Muscle layer of duodenum (tissue), 2 donors: ENCODE data around the gene MAGI1.
"Not testable (repeated sequence)": the region's sequence is repeated elsewhere in the genome, so short reads cannot be mapped to it uniquely, and the experiment has no call there.

Source experiments
- H3K27ac ChIP-seq: one replicate; pipeline ENCODE4 v1.7.0; 2013; ENCODE audit warnings: mild to moderate bottlenecking, low read length
- H3K27me3 ChIP-seq: one replicate; pipeline ENCODE4 v1.7.0; 2013; ENCODE audit warnings: low read depth, mild to moderate bottlenecking, control low read depth, low read length
- H3K36me3 ChIP-seq, 2 donors: one replicate each; pipeline ENCODE4 v1.7.0; 2013; ENCODE audit warnings: low read length in 2 of 2, control low read depth in 1 of 2, mild to moderate bottlenecking in 1 of 2; ENCODE audit not compliant: insufficient read depth in 2 of 2, control insufficient read depth in 1 of 2
- H3K4me1 ChIP-seq, 2 donors: one replicate each; pipeline ENCODE4 v1.7.0; 2013; ENCODE audit warnings: low read length in 2 of 2, mild to moderate bottlenecking in 2 of 2, control low read depth in 1 of 2, moderate library complexity in 1 of 2; ENCODE audit not compliant: insufficient read depth in 2 of 2, control insufficient read depth in 1 of 2
- H3K4me3 ChIP-seq, 2 donors: one replicate each; pipeline ENCODE4 v1.7.0; 2013; ENCODE audit warnings: low read length in 2 of 2, low read depth in 1 of 2, mild to moderate bottlenecking in 1 of 2
- H3K9me3 ChIP-seq, 2 donors: one replicate each; pipeline ENCODE4 v1.7.0; 2013; ENCODE audit warnings: low read length in 2 of 2, control low read depth in 1 of 2, mild to moderate bottlenecking in 1 of 2; ENCODE audit not compliant: control insufficient read depth in 1 of 2
- donor health status: healthy.

The MAGI1 gene

DNA sequence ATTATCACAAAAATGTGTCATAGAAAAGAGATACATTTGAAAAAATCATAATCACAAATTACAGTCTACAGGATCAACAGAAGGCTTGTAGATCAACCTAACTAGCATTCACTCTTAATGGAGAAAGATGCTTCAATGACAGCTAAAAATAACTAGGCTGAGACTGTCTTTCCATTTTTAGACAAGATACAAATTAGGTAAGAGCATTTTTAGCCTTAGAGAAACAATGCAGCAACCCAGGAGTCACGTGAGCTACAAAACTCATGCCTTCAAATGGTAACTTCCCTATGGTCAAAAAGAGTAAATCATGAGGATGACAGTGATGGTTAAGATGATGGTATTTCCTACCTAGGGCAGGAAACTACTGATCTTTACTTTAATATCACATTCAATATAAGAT is 415.4 kb downstream of the MAGI1 start:
- Histone ChIP-seq H3K27me3 (no peaks in the 10 kb centered on the region), H3K4me1 (no peaks in the 10 kb centered on the region), H3K9me3 (no peaks in the 10 kb centered on the region), H3K27ac (no peak overlapping the region), H3K4me3 (no peak overlapping the region), H3K36me3 (no peaks in the 10 kb centered on the region)

DNA sequence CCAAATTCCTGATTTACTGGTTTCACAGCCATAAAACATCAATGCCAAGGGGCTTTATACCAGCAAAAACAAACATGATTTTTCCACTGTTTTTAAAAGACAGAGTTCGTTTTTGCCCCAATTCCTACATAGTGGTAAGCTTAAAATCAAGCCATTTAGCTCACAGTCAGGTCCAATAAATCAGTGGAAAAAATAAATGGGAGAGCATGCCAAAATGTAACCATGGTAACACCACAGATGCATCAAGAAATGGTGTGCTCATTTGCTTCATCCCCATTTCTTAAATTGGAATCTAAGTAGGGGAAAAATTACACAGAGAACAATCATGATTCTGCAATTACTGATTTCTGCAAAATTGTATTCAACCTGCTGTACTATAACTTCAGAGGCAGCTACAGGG is 418.8 kb downstream of the MAGI1 start:
- no peak overlapping the region for H3K4me3 ChIP-seq
- no peaks in the 10 kb centered on the region for H3K27me3 ChIP-seq
- H3K4me1 ChIP-seq: no peaks in the 10 kb centered on the region
- H3K9me3 ChIP-seq: no peaks in the 10 kb centered on the region
- H3K36me3 ChIP-seq: no peaks in the 10 kb centered on the region
- H3K27ac ChIP-seq: no peak overlapping the region

DNA sequence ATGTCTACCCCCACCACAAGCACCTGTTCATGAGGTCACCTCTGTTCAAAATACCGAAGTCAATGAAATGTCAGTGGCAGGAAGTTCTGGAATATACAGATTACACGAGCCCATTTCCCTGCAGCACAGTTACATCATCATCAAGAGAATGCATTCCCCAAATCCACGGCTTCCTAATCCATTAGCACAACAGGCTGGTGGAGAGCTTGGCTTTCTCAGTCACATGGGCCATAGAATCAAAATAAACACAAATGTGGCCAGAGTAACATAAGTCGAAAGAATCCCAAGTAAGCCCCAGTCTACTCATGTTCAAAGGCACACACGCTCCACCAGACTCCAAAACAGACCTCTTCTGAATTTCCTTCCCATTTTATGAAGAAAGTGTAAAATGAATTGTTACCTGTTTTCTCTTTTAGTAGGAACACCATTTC is 419.3 kb downstream of the MAGI1 start:
- Histone ChIP-seq H3K27ac (no peak overlapping the region), H3K27me3 (no peaks in the 10 kb centered on the region), H3K9me3 (no peaks in the 10 kb centered on the region), H3K4me1 (no peaks in the 10 kb centered on the region), H3K36me3 (no peaks in the 10 kb centered on the region), H3K4me3 (no peak overlapping the region)

DNA sequence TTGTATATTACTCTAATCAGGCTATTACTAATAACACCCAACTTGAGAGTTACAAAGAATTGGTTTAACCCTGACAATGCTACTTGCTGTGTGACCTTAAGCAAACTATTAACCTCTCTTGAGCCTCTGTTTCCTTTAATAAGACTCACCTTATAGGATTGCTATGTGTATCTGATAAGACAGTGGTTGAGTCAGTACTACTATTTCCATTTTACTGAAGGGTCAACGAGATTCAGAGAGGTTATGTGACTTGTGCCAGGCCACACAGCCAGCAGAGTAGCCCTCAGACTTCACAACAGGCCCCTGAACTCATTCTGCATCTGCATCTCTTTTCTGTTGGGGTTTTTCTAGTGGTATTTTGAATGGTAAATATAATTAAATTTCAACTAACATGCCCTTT is 420.1 kb downstream of the MAGI1 start:
- H3K4me3 ChIP-seq: no peak overlapping the region
- H3K9me3 ChIP-seq: no peaks in the 10 kb centered on the region
- no peak overlapping the region for H3K27ac ChIP-seq
- H3K4me1 ChIP-seq: no peaks in the 10 kb centered on the region
- H3K36me3 ChIP-seq: no peaks in the 10 kb centered on the region
- no peaks in the 10 kb centered on the region for H3K27me3 ChIP-seq

DNA sequence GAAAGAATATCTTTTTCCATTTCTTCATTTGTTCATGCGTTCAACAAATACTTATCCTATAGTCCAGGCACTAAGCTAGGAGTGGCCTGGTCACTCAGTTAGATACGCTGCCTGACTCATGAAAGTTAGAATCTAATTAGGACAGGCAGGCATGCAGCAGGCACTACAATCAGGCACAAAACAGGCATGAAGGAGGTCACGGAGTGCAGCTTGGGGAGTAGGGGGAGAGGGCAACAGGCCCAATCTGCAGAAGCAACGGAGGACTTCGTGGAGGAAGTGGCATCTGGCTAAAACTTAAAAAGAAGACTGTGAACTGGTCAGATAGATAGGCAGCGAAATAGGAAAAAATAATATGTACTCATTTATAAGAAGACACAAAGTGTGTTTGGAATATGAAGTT is 420.9 kb downstream of the MAGI1 start:
- Histone ChIP-seq H3K4me1 (no peaks in the 10 kb centered on the region), H3K9me3 (no peaks in the 10 kb centered on the region), H3K27ac (no peak overlapping the region), H3K4me3 (no peak overlapping the region), H3K27me3 (no peaks in the 10 kb centered on the region), H3K36me3 (no peaks in the 10 kb centered on the region)

DNA sequence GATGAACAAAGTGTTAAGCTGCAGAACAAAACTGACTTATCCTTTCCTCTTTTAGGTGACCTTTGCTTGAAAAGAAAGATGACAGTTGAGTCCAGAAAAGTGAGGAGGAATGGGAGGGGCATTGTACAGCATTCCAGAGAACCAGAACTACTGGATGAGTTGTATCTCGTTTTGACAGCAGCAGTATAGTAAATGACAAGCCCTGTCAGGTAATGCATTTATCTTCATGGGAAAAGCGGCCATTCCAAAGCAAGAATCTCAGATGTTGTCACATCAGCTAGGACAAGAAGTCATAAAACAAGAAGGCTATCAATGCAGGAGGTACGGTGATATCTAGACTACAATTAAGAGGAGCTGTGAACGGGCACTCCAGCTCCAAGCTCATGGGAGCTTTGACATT is 421.5 kb downstream of the MAGI1 start:
- Histone ChIP-seq H3K27ac (no peak overlapping the region), H3K36me3 (no peaks in the 10 kb centered on the region), H3K4me1 (no peaks in the 10 kb centered on the region), H3K9me3 (no peaks in the 10 kb centered on the region), H3K4me3 (no peak overlapping the region), H3K27me3 (no peaks in the 10 kb centered on the region)

DNA sequence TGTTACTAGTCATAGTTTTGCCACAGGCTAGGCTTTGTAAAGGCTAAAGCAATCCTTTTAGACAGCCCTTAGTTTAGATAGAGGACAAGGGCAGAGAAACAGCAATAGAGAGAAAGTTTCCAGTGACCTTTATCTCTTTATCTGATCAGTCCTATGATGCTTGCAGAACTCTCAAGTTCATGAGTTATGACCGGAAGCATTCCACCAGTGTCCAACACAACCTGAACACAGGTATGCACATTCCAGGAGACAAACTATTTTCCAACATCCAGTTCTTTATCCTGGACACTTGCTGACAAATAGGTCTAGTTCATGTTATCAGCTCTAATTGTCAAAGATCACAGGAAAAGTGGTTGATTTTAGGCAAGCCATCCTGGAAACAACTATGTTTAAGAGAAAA is 422.2 kb downstream of the MAGI1 start:
- H3K27me3 ChIP-seq: no peaks in the 10 kb centered on the region

DNA sequence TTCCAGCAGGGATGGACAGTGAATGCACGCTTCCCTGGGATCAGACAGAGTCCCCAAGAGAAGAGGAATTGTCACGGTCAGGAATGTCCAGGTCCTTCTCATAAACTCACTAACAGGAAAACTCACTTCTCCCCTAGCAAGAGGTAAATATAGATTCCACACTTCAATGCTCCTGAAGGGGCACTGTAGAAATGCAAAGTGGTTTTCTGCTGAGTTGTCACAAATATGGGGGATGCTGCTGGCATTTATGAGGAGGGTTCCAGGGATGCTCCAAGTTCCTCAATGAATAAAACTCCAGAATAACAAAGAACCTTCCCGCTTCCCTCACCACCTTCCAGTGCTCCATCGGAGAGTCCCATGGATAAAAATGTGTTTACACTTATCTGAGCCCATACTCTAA is 423.4 kb downstream of the MAGI1 start:
- no peak overlapping the region for H3K27ac ChIP-seq
- no peaks in the 10 kb centered on the region for H3K9me3 ChIP-seq
- H3K4me3 ChIP-seq: no peak overlapping the region
- no peaks in the 10 kb centered on the region for H3K27me3 ChIP-seq
- H3K36me3 ChIP-seq: no peaks in the 10 kb centered on the region
- no peaks in the 10 kb centered on the region for H3K4me1 ChIP-seq

More for the DNA sequence above, 422.2 kb downstream of the MAGI1 start:
- no peak overlapping the region for H3K27ac ChIP-seq
- H3K9me3 ChIP-seq: no peaks in the 10 kb centered on the region
- H3K4me3 ChIP-seq: no peak overlapping the region
- no peaks in the 10 kb centered on the region for H3K36me3 ChIP-seq
- H3K4me1 ChIP-seq: no peaks in the 10 kb centered on the region

DNA sequence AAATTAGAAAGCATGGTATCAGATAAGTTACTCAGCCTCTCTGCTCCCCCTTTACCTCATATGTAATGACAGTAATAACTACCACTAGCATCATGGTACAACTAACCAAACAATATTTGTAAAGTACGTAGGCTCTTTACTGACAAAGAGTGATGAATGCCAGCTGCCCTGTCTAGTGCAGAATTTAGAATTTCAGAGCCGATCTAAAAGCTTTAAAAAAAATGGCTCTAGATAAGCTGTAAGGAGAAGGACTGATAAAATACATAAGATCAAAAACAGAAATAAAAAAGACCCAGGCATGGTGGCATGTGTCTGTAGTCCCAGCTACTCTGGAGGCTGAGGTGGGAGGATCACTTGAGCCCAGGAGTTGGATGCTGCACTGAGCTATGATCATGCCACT is 424.1 kb downstream of the MAGI1 start:
- Histone ChIP-seq H3K4me3 (no peak overlapping the region), H3K27me3 (no peaks in the 10 kb centered on the region), H3K36me3 (no peaks in the 10 kb centered on the region), H3K9me3 (no peaks in the 10 kb centered on the region), H3K4me1 (no peaks in the 10 kb centered on the region), H3K27ac (no peak overlapping the region)

DNA sequence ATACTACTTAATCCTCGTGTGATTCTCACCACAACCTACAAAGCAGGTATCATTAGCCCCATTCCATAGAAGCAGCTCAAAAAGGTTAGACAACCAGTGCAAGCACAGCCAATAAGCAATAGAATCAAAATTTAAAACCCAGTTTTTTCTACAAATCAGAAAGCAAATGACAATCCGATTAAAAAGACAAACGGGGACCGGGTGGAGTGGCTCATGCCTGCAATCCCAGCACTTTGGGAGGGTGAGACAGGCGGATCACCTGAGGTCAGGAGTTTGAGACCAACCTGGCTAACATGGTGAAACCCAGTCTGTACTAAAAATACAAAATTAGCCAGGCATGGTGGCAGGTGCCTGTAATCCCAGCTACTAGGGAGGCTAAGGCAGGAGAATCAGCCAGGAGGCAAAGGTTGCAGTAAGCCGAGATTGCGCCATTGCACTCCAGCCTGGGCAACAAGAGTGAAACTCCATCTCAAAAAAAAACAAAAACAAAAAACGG is 430.7 kb downstream of the MAGI1 start:
- not testable (repeated sequence) for H3K27ac ChIP-seq, H3K9me3 ChIP-seq, H3K36me3 ChIP-seq, H3K4me1 ChIP-seq, H3K4me3 ChIP-seq, H3K27me3 ChIP-seq

DNA sequence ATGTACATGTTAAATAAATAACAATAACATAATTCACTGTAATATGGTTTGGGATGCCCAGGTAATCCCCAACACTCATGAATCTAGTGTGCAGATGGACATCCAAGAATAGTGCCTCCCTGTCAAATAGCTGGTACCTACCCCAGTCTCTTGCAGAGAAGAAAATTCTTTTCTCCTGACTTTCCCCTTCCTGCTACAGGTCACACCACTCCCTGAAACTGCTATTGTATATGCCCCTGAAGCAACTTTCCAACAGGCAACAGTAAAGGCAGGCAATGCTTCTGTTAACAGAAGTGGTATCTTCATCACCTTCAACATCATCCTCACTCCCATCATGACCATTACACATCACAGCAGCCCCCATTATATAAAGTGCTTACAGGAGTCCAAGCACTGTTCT is 431.6 kb downstream of the MAGI1 start:
- no peaks in the 10 kb centered on the region for H3K27me3 ChIP-seq
- no peak overlapping the region for H3K27ac ChIP-seq
- H3K36me3 ChIP-seq: no peaks in the 10 kb centered on the region
- H3K9me3 ChIP-seq: no peaks in the 10 kb centered on the region
- H3K4me3 ChIP-seq: no peak overlapping the region
- H3K4me1 ChIP-seq: no peaks in the 10 kb centered on the region

DNA sequence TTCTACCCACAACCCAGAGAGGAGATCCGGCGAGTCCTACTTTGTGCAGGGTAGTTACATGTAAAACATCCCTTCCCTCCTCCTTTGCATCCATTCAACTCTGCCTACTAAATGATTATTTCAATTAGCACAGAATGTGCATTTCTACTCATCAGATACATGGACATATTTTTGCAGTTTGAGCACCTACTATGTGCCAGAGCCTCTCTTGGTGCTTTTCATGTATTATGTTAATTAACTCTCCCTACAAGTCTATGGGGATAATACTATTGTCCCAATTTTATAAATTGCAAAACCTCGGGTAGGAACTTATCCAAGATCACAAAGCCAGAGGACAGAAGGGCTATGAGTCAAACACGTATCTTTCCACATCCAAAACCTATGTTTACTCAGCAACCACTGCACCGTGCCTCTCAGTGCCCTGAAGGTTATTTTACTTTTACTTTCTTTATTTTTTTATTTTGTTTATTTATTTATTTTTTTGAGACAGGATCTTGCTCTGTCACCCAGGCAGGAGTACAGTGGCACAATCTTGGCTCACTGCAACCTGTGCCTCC is 432.8 kb downstream of the MAGI1 start:
- Histone ChIP-seq H3K27me3 (no peaks in the 10 kb centered on the region), H3K4me3 (no peak overlapping the region), H3K27ac (no peak overlapping the region), H3K4me1 (no peaks in the 10 kb centered on the region), H3K36me3 (no peaks in the 10 kb centered on the region), H3K9me3 (no peaks in the 10 kb centered on the region)
